HG02970 (cell line): Measurements from ENCODE around the gene CCL20.

ENCODE experiments used
- ATAC-seq: cut with Tn5 transposase; IDR thresholded peaks from one replicate; pipeline ENCODE4 v1.9.1; 2021; ENCODE audit warnings: mild to moderate bottlenecking, moderate library complexity, moderate number of reproducible peaks; ENCODE audit not compliant: unreplicated experiment, low FRiP score

The CCL20 gene

DNA sequence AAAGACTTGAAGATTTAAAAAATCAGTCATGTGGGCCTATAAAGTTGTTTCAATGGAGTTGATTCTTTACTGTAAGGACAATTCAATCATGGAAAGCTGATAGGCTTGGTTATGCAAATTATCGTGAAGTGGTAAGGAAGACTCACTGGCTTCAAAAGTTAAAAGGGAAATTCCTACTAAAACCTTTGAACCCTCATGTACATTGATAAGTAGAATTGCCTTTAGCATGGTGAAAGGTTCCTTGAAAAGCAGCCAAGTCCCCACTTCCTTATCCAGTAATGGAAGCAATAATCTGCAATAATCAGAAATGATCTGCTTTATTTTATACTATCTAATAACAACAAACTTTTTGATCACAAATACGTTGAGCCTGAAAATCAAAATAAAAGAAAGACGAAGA lies 14.4 kb upstream of the CCL20 start:
- ATAC-seq, result no peak

DNA sequence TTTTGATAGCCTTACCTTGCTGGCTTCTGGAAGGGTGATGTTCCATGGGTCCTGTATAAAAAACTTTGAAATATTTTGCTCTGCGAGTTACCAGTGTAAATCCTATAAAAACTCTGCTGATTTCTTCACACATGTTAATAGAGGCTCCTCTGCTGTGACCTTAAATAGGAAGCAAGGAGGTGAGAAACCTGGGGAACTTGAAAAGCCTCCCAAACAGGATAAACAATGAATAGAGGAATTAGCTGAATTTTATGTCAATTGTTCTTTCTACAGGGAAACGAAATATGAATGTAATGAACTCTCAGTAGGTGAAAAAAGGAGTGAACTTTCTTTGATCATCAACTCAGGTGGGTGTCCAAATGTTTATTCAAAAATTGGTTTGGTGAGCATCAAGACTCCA lies 10.8 kb upstream of the CCL20 start:
- ATAC-seq, result no peak

DNA sequence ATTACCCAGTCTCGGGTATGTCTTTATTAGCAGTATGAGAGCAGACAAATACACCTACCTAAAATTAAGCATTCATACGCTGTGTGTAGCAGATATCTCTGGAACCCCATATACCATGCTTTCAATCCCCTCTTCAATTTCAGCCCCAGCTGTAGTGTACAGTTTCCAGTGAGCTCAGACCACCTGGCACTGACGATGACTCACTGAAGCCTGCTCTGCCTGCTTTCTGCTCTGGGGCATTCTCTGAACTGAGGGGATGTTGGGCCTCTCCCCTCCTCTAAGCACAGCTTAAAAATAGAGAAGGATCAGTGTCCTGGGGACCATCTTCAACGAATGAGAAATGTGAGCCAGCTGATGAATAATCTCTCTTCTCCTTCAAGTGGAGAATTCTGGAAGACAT lies 8.7 kb upstream of the CCL20 start:
- no peak for ATAC-seq

DNA sequence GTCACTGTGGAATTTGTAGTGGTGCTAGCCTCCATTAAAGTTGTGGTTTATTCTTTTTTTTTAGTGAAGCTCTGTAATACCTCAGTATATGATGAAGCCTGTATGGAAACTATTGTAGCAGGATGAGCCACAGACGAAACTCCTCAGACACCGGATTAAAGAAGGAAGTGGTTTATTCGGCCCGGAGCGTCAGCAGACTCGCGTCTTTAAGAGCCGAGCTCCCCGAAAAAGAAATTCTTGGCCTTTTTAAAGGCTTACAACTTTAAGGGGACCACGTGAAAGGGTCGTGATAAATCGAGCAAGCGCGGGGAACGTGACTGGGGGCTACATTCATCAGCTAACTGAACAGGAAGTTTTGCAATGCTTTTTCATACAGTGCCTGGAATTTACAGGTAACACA lies 8.1 kb upstream of the CCL20 start:
- no peak for ATAC-seq

DNA sequence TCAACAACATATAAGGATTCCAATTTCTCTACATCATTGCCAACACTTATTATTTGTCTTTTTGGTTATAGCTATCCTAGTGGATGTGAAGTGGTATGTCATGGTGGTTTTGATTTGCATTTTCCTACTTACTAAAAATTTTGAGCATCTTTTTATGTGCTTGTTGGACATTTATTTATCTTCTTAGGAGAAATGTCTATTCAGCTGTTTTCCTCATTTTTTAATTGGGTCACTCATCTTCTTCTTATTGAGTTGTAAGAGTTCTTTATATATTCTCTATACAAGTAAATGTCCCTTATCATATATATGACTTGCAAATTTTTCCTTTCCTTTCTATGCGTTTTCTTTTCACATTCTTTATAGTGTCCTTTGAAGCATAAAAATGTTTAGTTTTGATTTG lies 4.7 kb upstream of the CCL20 start:
- no peak for ATAC-seq

DNA sequence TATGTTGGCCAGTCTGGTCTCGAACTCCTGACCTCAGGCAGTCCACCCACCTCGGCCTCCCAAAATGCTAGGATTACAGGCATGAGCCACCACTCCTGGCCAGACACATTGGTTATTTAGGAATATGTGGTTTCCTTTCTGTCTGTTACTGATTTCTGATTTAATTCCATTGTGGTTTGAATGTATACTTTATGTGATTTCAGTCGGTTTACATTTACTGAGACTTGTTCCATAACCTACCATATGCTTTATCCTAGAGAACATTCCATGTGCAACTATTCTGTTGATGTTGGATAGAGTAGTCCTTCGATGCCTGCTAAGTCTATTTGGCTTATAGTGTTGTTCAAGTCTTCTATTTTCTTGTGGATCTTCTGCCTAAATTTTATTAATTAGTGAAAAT lies 1.6 kb upstream of the CCL20 start:
- ATAC-seq, result no peak

DNA sequence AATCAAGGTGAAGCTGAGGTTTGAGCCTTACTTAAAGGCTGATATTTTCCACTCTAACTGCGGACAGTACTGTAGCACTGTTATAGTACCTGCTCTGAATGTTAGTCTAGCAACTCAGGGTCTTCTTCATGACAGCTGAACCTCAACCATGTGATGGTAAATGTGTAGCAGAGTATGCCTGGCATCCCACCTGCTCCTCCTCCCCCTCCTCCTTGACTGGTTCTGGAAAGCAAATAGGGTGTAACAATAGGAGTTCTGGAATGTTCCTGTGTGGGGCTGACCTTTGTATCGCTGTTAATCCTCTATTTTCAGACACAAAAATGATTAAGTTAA lies 447 bp upstream of the CCL20 start:
- ATAC-seq, result no peak

DNA sequence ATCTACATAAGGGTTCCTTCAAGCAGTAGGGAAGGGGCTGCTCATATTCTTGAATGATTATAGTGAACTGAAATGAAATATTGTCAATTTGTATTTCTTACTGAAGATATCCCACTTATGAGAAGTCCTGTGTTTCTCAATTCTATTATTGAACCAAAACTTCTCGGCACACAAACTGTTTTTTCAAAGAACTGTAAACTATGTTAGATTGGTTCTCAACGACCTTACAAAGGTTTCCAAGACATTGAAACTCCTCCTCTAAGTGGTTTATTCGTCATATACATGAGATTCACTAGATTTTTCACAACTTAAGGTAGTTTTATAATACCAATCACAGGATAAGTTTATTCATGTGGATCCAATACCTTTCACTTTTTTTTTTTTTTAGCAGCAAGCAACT lies 1.4 kb downstream of the CCL20 start:
- no peak for ATAC-seq

DNA sequence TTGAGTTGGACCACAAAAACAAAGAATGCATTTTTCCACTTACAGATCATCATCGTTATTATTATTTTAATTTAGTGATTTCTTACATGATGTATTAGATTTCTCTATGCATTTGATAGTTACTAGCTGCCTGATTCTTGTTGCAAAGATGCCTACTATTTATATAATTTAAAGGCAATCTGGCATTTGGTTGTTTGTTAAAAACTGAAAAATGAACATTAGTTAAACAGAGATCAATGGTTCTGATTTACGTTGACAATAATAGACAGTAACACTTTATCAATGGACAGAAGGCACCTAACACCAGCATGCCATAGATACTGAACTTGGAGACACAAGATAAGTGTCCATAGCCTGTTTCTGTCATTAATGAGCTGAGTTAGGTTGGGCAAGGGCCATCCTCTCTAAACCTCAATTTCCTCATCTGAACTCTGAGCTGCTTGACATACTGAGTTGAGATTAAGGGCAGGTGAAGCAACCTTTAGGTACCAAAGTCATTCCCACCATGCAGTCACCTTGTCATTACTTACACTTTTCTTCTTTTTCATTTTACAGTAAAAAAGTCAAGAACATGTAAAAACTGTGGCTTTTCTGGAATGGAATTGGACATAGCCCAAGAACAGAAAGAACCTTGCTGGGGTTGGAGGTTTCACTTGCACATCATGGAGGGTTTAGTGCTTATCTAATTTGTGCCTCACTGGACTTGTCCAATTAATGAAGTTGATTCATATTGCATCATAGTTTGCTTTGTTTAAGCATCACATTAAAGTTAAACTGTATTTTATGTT lies 3.1 kb downstream of the CCL20 start:
- ATAC-seq, result no peak

DNA sequence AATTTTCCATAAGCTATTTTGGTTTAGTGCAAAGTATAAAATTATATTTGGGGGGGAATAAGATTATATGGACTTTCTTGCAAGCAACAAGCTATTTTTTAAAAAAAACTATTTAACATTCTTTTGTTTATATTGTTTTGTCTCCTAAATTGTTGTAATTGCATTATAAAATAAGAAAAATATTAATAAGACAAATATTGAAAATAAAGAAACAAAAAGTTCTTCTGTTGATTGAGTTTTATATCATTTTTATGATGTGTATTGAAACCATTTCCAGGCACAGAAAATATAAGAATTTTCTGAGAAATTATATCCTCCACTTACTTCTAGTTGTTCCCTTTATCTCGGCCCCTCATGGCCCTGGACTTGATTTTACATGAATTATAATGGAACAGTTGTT lies 3.7 kb downstream of the CCL20 start:
- no peak for ATAC-seq

DNA sequence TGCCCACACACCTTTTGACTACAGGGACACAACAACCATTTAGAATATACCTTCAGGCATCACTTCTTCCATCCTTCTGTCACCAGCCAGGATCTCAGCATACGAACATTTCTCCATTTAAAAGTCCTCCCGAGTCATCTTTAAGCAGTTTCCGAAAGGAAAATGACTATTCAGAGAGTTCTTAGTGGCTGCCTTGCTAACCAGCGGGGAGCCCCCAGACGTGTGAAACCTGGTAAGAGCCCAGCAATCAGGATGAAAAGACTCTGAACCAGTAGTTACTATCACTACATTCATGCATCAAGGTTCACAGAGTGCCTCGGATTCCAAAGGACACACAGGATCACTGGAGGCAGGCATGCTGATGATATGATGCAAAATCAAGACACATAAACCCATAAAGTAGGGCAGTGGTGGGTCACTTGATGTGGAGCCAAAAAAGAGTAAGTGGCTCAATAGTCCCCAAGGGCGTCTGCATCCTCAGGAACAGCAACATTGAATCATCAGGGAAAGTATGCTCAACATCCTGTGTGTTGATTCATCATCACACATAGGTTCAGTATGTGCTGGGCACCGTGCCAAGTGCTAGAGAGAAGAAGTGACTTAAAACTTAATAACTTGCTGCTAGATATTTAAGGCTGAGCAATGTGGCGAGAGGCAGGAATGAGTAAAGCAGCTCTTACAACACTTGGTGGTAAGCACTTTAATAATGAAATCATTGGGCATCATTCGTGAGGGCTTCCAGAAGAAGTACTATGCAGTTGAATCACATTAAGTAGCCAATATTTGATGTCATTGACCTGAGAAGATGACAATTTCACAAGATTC lies 4.4 kb downstream of the CCL20 start:
- no peak for ATAC-seq

DNA sequence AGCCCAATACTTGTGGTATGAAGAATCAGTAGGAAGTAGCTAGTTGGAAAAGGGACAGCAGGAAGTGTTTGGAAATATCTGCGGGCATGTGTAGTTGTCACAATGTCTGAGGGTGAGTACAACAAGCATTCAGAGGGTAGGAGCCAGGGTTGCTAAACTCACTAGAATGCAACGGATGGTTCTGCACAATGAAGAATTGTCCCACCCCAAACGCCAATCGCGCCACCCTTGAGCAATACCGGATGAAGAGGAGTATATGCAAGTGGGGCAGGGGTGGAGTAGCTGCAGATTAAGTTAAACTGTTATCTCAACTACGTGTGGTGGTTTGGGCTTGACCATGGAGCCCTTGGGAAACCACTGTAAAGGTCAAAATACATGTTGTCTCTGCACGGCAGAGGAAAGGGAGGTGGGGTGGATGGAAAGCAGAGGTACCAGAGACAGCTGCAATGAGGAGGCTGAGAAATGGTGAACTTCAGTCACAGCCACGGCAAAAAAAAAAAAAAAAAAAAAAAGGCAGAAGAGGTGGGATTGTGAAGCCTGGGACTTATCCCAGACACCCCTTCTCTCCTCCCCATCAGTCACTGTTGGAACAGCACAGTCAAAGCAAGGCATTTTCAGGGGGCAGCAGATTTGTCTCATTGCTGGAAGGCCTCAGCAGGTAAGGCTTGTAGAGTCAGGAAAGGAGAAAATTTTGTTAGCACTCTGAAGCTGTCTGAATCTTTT lies 5.2 kb downstream of the CCL20 start:
- ATAC-seq, result no peak

DNA sequence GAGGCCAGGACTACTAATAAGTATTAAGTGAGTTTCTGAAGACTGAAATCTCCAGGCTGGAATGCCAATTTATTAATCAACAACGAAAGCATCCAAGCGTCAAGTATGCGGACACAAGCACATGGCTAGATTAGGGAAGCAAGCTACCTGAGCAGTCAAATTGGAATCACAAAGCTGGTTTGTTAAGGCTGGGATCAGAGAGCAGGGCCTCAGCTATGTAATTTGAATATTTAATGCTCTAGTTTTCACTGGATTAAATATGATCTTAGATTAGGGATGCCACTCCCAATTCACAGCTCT lies 5.7 kb downstream of the CCL20 start:
- no peak for ATAC-seq

DNA sequence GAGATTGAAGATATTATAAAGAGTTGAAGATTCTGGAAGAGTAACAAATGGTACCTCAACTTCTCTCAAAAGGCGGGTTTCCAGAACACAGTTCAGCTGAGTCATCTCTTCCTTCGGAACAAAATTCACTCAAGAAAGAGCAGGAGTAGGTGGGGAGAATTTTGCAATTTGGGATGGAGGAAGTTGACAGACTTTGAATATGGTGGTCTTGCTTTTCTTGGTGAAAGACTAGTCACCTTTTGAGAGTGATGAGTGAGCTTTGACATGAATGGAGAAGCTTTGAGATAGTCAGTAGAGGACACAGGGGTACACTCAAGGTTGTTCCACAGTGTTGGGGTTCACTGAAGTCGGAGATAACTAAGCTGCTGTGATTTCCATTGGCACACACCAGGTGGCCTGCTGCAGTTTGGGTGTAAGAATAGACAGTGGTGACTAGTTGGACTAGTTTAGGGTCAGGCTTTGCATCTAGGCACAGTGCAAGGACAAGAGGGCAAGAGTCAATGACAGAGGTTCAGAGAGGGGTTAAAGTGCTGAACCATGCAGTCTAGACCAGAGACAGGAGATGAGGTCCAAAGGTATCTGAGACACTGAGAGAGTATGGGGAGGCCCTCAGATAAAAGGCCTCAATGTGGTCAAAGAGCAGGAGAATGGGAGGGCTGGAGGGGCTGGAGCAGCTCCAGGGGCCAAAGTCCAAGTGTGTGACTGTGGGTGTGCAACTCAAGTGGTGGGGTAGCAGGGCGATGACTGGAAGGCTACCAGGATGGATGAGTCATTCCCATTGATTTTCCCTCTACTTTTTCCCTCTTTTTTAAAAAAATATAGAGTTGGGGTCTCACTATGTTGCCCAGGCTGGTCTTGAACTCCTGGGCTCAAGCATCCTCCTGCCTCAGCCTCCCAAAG lies 7.7 kb downstream of the CCL20 start:
- ATAC-seq, result no peak

DNA sequence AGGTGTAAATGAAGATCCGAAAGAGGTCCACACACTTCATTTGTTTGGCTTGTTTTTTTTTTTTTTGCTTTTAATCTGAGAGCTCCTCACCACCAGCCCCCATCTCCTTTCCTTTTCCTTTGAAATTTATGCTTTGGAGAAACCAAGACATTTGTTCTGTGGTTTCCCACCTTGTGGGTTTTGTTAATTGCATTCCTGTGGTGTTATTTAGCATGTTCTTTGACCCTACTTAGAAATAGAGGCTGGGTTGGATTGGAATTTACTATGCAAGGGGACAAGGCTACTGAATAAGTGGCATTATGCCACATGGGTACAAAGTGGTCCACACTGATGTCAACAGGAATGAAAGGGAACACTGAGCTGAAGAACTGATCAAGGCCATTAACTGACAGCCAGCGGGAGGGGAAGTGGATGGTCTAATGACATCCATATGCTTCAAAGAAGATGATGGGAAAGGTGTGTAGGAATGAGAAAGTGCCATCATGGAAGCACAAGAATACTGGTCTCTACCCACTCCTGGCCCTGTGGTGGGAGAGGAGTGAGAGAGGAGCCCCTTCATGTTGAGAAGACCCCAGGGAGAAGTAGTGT lies 8.9 kb downstream of the CCL20 start:
- ATAC-seq, result no peak

DNA sequence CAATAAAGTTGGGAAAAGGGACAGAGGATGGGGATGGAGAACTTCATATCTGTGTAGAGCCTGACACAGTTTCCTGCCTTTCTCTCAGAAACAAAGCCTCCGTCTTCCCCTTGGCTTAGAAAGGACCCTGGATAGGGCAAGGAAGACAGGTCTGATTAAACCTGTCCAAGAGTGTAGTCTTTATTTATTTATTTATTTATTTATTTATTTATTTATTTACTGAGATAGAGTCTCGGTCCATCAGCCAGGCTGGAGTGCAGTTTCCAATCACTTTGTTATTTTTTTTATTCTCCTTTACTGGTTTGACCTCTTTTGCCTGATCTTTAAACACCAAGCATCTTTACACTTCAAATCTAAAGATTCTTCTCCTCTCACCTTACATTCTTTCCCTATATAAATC lies 10.3 kb downstream of the CCL20 start:
- ATAC-seq, result no peak

DNA sequence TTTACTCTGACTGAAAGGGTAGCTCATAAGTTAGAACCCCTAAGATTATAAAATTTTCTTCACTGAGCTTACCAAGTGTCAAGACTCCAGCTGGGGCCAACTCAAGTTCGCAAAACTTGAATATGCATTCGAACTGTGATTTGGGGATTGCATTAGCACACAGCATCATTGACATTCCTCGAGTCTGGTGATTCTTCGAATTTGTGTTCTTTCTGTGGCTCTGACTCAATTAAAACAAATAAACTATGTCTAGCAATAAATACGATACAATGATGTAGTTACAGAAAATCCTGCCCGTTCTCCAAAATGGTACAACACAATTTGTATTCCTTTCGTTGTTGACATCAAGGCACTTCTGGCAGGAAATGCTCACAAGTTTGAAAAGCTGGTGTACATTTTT lies 11.1 kb downstream of the CCL20 start:
- ATAC-seq, result no peak

DNA sequence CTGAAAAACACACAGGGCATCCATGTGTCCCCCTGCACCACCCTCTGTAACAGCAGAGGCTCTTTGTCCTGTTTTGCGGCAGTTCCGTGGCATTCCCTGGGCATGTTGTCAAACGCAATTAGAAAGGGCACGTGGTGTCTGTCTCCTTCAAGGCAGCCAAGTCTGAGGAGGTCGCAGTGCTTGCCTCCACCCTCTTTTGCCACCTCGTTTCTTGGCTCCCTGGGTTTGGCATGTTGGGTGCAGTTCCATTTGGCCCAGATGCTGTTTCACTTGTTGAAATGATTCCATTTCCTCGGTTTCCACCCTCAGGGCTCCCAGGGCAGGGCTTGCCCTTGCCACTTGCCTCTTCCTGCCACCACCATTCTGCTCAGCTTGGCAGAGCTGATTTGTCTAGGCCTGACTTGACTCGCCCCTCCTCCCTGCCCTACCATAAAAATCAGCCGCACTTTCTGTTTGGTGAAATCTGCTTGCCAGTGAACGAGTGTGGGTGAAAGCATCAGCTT lies 12.4 kb downstream of the CCL20 start:
- no peak for ATAC-seq

DNA sequence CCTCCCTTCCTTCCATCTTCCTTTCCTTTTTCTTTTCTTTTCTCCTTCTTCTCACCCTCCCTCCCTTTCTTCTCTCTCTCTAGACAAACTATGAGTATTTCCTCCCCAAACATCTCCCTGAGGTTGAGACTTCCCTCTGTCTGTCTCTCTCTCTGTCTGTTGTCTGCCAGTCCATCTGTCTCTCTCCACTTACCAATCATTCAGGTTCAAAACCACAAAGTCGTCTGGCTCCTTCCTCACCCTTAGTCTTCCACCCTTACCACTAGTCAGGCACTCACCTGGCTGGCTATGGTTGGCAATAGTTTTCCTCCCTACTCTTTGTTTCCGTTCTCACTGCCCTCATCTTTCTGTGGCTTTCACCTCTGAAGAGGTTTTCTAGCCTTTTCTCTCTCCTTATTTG lies 12.9 kb downstream of the CCL20 start:
- no peak for ATAC-seq

DNA sequence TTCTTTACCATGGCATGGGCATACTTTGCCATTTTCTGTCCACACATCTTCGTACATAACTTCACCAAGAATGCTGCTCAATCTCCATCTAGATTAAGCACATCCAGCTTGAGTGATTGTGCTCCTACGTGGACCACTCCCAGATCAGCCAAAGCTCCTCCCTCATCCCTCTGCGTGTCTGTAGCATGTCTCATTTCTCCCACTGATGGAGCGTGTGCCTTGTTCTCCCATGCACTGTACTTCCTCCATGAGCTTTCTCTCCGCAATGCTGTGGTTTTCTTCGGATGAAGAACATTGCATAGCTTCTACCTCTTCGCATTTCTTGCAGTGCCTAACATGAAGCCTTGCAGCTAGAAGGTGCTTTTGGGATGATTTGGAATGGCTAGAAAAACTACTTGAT lies 13.5 kb downstream of the CCL20 start:
- ATAC-seq, result no peak
